ENCODE measurements around the gene POU2AF1.
"Not testable (repeated sequence)": the region's sequence is repeated elsewhere in the genome, so short reads cannot be mapped to it uniquely, and the experiment has no call there.

POU2AF1 gene

GRCh38 chr11:111402411-111402810 is 23.3 kb upstream of the POU2AF1 start:
- no peak for DNase-seq (ENCODE audit: insufficient read length, low spot score)
- TF ChIP-seq POLR2A (IDR thresholded peaks at IDR 0.05; ENCODE audit: low read depth, low read length): no peak
- FAIRE-seq: no peak

- not testable (repeated sequence) for DNase-seq (ENCODE audit: insufficient read length, low spot score); FAIRE-seq
These were observed 22.9 kb upstream of the POU2AF1 start for GRCh38 chr11:111401957-111402356.

- TF ChIP-seq POLR2A (IDR thresholded peaks at IDR 0.05; ENCODE audit: low read depth, low read length): no peak
- no peak for DNase-seq (ENCODE audit: insufficient read length, low spot score)
- no peak for FAIRE-seq
These were observed 21.5 kb upstream of the POU2AF1 start for GRCh38 chr11:111400595-111400994.

- no peak for DNase-seq (ENCODE audit: insufficient read length, low spot score)
- FAIRE-seq: no peak
- no peak for TF ChIP-seq POLR2A (IDR thresholded peaks at IDR 0.05; ENCODE audit: low read depth, low read length)
These were observed 20.3 kb upstream of the POU2AF1 start for GRCh38 chr11:111399187-111400031.

- FAIRE-seq (no peak), DNase-seq (ENCODE audit: insufficient read length, low spot score) (no peak)
- no peak for TF ChIP-seq POLR2A (IDR thresholded peaks at IDR 0.05; ENCODE audit: low read depth, low read length)
These were observed 18.0 kb upstream of the POU2AF1 start for GRCh38 chr11:111397034-111397433.

- no peak for FAIRE-seq
- TF ChIP-seq POLR2A (IDR thresholded peaks at IDR 0.05; ENCODE audit: low read depth, low read length): no peak
- DNase-seq (ENCODE audit: insufficient read length, low spot score): no peak
These were observed 16.7 kb upstream of the POU2AF1 start for GRCh38 chr11:111395749-111396148.

GRCh38 chr11:111395081-111395480 is 16.0 kb upstream of the POU2AF1 start:
- TF ChIP-seq POLR2A (IDR thresholded peaks at IDR 0.05; ENCODE audit: low read depth, low read length): no peak
- no peak for FAIRE-seq
- DNase-seq (ENCODE audit: insufficient read length, low spot score): no peak

GRCh38 chr11:111394147-111394546 is 15.1 kb upstream of the POU2AF1 start:
- FAIRE-seq; DNase-seq (ENCODE audit: insufficient read length, low spot score): not testable (repeated sequence)

GRCh38 chr11:111393585-111393984 is 14.5 kb upstream of the POU2AF1 start:
- FAIRE-seq: no peak
- DNase-seq (ENCODE audit: insufficient read length, low spot score): no peak
- TF ChIP-seq POLR2A (IDR thresholded peaks at IDR 0.05; ENCODE audit: low read depth, low read length): no peak

- FAIRE-seq (no peak), DNase-seq (ENCODE audit: insufficient read length, low spot score) (no peak)
- no peak for TF ChIP-seq POLR2A (IDR thresholded peaks at IDR 0.05; ENCODE audit: low read depth, low read length)
These were observed 14.0 kb upstream of the POU2AF1 start for GRCh38 chr11:111393096-111393495.

- FAIRE-seq: no peak
- no peak for DNase-seq (ENCODE audit: insufficient read length, low spot score)
- TF ChIP-seq POLR2A (IDR thresholded peaks at IDR 0.05; ENCODE audit: low read depth, low read length): no peak
These were observed 13.5 kb upstream of the POU2AF1 start for GRCh38 chr11:111392552-111392951.

GRCh38 chr11:111391328-111392124 is 12.5 kb upstream of the POU2AF1 start:
- TF ChIP-seq POLR2A (IDR thresholded peaks at IDR 0.05; ENCODE audit: low read depth, low read length): no peak
- DNase-seq (ENCODE audit: insufficient read length, low spot score) (no peak), FAIRE-seq (no peak)

- DNase-seq (ENCODE audit: insufficient read length, low spot score) (no peak), FAIRE-seq (no peak)
- no peak for TF ChIP-seq POLR2A (IDR thresholded peaks at IDR 0.05; ENCODE audit: low read depth, low read length)
These were observed 9.8 kb upstream of the POU2AF1 start for GRCh38 chr11:111388842-111389241.

- TF ChIP-seq POLR2A (IDR thresholded peaks at IDR 0.05; ENCODE audit: low read depth, low read length): no peak
- FAIRE-seq (no peak), DNase-seq (ENCODE audit: insufficient read length, low spot score) (no peak)
These were observed 9.3 kb upstream of the POU2AF1 start for GRCh38 chr11:111388420-111388819.

- FAIRE-seq (no peak), DNase-seq (ENCODE audit: insufficient read length, low spot score) (no peak)
- TF ChIP-seq POLR2A (IDR thresholded peaks at IDR 0.05; ENCODE audit: low read depth, low read length): no peak
These were observed 8.3 kb upstream of the POU2AF1 start for GRCh38 chr11:111387363-111387762.
